Skeletal muscle satellite cell (primary cell): ENCODE data around the gene USP35.

Source experiments
- H3K27me3 ChIP-seq: 2 replicates; pipeline ENCODE4 v1.7.0; 2013; ENCODE audit warnings: low read length; ENCODE audit not compliant: control insufficient read depth, insufficient read depth
- H3K36me3 ChIP-seq: 2 replicates; pipeline ENCODE4 v1.7.0; 2013; ENCODE audit warnings: mild to moderate bottlenecking, control low read depth, low read length; ENCODE audit not compliant: insufficient read depth
- H3K4me1 ChIP-seq: 2 replicates; pipeline ENCODE4 v1.7.0; 2013; ENCODE audit warnings: low read length; ENCODE audit not compliant: control insufficient read depth, insufficient read depth
- H3K4me2 ChIP-seq: 2 replicates; pipeline ENCODE4 v1.7.0; 2013; ENCODE audit warnings: mild to moderate bottlenecking, low read length
- H3K4me3 ChIP-seq: 2 replicates; pipeline ENCODE4 v1.7.0; 2013; ENCODE audit warnings: low read length
- H3K9ac ChIP-seq: 2 replicates; pipeline ENCODE4 v1.7.0; 2013; ENCODE audit warnings: mild to moderate bottlenecking, low read depth, low read length, moderate library complexity
- H3K9me3 ChIP-seq: replicated peaks from 2 replicates; pipeline ENCODE4 v1.7.0; 2013; ENCODE audit warnings: mild to moderate bottlenecking, control low read depth, low read length

USP35 gene

GRCh38 chr11:78212586-78213371, 24.1 kb downstream of the USP35 start:
- Histone ChIP-seq H3K4me1 (peaks cover 9% of the 10 kb centered on the region), H3K4me3 (no peak overlapping the region), H3K9me3 (no peaks in the 10 kb centered on the region), H3K9ac (no peak overlapping the region), H3K27me3 (no peaks in the 10 kb centered on the region), H3K4me2 (no peak overlapping the region), H3K36me3 (peaks cover 50% of the 10 kb centered on the region)

GRCh38 chr11:78213526-78214330, 25.0 kb downstream of the USP35 start:
- Histone ChIP-seq H3K27me3 (no peaks in the 10 kb centered on the region), H3K9ac (no peak overlapping the region), H3K4me2 (no peak overlapping the region), H3K4me1 (peaks cover 5% of the 10 kb centered on the region), H3K36me3 (peaks cover 42% of the 10 kb centered on the region), H3K9me3 (no peaks in the 10 kb centered on the region), H3K4me3 (no peak overlapping the region)

GRCh38 chr11:78214331-78215194, 25.8 kb downstream of the USP35 start:
- Histone ChIP-seq H3K4me2 (no peak overlapping the region), H3K36me3 (peaks cover 41% of the 10 kb centered on the region), H3K4me1 (peaks cover 5% of the 10 kb centered on the region)

GRCh38 chr11:78216021-78216420, 27.3 kb downstream of the USP35 start:
- no peak overlapping the region for H3K9ac ChIP-seq
- peaks cover 5% of the 10 kb centered on the region for H3K4me1 ChIP-seq
- no peaks in the 10 kb centered on the region for H3K9me3 ChIP-seq
- no peak overlapping the region for H3K4me3 ChIP-seq
- H3K4me2 ChIP-seq, result no peak overlapping the region
- H3K27me3 ChIP-seq, result no peaks in the 10 kb centered on the region
- peaks cover 37% of the 10 kb centered on the region for H3K36me3 ChIP-seq

More at GRCh38 chr11:78214331-78215194, 25.8 kb downstream of the USP35 start:
- Histone ChIP-seq H3K9ac (no peak overlapping the region), H3K9me3 (no peaks in the 10 kb centered on the region), H3K27me3 (no peaks in the 10 kb centered on the region), H3K4me3 (no peak overlapping the region)

- Histone ChIP-seq H3K4me2 (no peak overlapping the region), H3K4me1 (peaks cover 5% of the 10 kb centered on the region), H3K36me3 (peaks cover 31% of the 10 kb centered on the region)
Measured at GRCh38 chr11:78216571-78217287, 28.0 kb downstream of the USP35 start.

DNA sequence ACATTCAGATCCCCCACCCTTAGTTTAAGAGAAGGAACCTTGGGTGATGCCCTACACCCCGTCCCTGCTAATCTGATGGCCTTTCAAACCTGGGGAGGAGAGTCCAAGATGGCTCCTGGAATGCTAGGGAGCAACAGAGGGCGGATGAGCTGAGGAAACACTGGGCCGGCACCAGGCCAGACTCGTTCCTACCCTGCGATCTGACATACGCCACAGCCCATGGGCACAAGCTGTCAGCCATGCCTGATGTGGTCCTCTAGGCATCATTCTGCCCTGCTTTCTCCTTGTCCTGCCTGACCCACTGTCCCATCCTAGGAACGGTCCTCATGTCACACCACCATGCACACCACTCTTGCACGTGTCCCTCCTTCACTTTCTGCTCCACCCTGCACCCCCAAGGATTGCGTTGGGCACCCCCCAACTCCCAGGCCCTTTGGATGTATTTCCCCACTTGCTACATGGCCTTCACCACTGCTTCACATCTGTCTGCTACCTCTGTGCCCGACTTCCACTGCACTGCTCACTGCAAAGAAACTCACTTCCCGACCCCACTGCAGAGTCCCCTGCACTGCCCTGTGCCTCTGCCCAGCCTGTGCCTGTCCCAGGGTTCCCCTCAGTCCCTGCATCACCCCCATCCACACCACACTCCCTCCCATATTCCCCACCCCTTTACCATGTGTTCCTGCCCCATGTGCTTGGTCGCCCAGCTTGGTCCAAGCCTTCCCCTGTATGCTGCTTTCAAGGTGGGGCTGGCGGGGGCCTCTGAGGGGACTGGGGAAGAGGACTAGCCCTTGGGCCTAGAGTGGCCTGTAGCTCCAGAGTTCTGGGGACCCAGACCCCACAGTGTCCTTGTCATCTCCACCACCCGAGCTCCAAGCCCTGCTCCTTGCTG, 29.2 kb downstream of the USP35 start:
- Histone ChIP-seq H3K9me3 (no peaks in the 10 kb centered on the region), H3K4me2 (no peak overlapping the region), H3K27me3 (no peaks in the 10 kb centered on the region), H3K4me1 (peaks cover 3% of the 10 kb centered on the region), H3K36me3 (peaks cover 33% of the 10 kb centered on the region), H3K4me3 (no peak overlapping the region), H3K9ac (no peak overlapping the region)

More at GRCh38 chr11:78216571-78217287, 28.0 kb downstream of the USP35 start:
- no peaks in the 10 kb centered on the region for H3K9me3 ChIP-seq
- no peak overlapping the region for H3K9ac ChIP-seq
- no peak overlapping the region for H3K4me3 ChIP-seq
- H3K27me3 ChIP-seq, result no peaks in the 10 kb centered on the region

DNA sequence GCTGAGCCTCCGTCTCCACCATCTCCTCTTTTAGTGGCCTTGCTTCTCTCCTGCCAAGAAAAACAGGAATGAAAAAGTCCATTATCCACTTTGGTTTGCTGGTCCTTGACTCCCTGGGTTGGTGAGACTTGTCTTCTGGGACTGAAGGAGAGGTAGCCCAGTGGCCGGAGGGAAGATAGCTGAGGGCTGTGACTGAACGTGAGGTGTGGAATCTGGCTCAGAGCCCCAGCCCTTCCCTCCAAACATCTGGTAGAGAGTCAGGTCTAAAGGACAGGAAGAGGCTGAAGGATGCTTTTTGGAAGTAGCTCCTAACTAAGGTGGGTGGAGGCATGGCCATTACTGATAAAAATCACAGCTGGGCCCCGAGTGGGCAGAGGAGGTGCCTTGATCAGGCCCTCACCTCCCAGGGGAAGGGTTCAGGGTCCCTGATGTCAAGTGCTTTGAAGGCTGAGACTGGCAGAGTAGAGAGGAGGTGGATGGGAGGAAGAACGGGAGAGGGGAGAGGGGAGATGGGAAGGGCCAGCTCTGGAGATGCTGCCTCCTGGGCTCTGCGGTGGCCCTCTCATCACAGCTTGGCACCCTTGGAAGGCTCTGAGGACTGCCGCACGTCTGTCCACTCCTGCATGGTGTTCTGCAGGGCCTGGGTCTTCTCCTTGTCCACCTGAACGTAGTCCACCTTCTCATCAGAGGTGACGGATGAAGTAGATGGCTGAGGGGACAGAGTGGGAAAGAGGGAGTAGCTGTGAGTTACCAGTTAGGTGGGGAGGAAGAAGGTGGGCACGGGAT, 30.2 kb downstream of the USP35 start:
- H3K27me3 ChIP-seq, result no peaks in the 10 kb centered on the region
- no peaks in the 10 kb centered on the region for H3K9me3 ChIP-seq
- H3K9ac ChIP-seq, result no peak overlapping the region
- no peak overlapping the region for H3K4me3 ChIP-seq
- H3K4me2 ChIP-seq, result no peak overlapping the region
- no peaks in the 10 kb centered on the region for H3K4me1 ChIP-seq
- H3K36me3 ChIP-seq, result peaks cover 40% of the 10 kb centered on the region

DNA sequence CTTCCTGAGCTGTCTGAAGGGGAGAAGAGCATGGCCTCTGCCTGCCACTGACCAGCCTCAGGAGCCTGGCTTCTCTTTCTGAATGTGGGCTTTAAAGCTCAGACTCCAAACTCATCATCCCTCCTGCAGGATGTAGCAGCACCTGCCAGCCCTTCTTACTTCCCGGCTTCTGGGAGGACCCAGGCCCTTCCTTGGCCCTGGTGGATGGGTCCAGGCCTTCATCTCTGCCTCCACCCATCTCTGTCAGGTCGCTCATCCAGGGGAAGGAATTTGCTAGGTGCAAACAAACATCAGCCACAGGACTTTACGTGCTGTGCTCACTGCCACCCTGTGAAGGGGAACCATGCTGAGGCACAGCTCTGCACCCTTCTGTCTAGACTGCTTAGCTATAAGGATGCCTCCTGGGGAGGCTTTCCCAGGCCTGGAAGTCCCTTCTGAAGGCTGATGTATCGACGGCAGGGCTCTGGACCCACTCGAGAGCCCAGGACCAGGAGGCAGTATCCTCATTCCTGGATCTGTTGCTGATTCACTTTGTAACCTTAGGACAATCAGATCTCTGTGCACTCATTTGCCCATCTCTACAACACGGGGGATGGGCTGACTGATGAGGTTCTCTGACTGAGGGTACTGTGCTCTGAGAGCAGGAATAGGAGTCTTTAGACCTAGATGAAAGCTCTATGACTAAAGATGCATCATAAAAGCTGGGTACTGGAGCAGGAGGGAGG, 30.9 kb downstream of the USP35 start:
- Histone ChIP-seq H3K4me2 (no peak overlapping the region), H3K4me3 (no peak overlapping the region), H3K9ac (no peak overlapping the region), H3K9me3 (no peaks in the 10 kb centered on the region), H3K36me3 (peaks cover 45% of the 10 kb centered on the region), H3K27me3 (no peaks in the 10 kb centered on the region), H3K4me1 (no peaks in the 10 kb centered on the region)
